DND-41 (cell line): ENCODE results near the gene PCNT.

ENCODE experiments used
- ATAC-seq: fragments of 200-7000 bp; cut with Tn5 transposase; 3 replicates; pipeline ENCODE4 v1.9.1; 2021; ENCODE audit warnings: low read depth; ENCODE audit not compliant: insufficient read depth
- DNase-seq: peaks from one replicate; pipeline ENCODE4 v3.0.0-alpha.2; 2020
- H2AFZ ChIP-seq: 2 replicates; pipeline ENCODE4 v1.6.0; 2012; ENCODE audit warnings: low read depth, low read length
- H3K27ac ChIP-seq: 2 replicates; pipeline ENCODE4 v1.5.1; 2012; ENCODE audit warnings: low read length, inconsistent platforms
- H3K27me3 ChIP-seq: fragments of 200-600 bp; sonication (generic); 2 replicates; pipeline ENCODE4 v1.6.0; 2012; ENCODE audit warnings: low read length, mild to moderate bottlenecking, inconsistent platforms; ENCODE audit not compliant: insufficient read depth, poor library complexity
- H3K36me3 ChIP-seq: 2 replicates; pipeline ENCODE4 v1.5.1; 2012; ENCODE audit warnings: low read length, inconsistent platforms; ENCODE audit not compliant: insufficient read depth
- H3K4me1 ChIP-seq: 2 replicates; pipeline ENCODE4 v1.5.1; 2012; ENCODE audit warnings: mild to moderate bottlenecking, low read length; ENCODE audit not compliant: insufficient read depth
- H3K4me2 ChIP-seq: 2 replicates; pipeline ENCODE4 v1.6.0; 2012; ENCODE audit warnings: mild to moderate bottlenecking, moderate library complexity, low read length, inconsistent platforms; ENCODE audit not compliant: insufficient read depth
- H3K4me3 ChIP-seq, 2 experiments: fragments of 200-600 bp in 1 of 2; shearing (Covaris generic) in 1 of 2; 2 replicates each; pipeline ENCODE4 v1.5.1; 2012 to 2016; ENCODE audit warnings: inconsistent platforms in 2 of 2, low read length in 2 of 2, mild to moderate bottlenecking in 2 of 2, low read depth in 1 of 2, moderate library complexity in 1 of 2
- H3K79me2 ChIP-seq: 2 replicates; pipeline ENCODE4 v1.6.0; 2012; ENCODE audit warnings: low read length, inconsistent platforms; ENCODE audit not compliant: insufficient read depth
- H3K9ac ChIP-seq: 2 replicates; pipeline ENCODE4 v1.6.0; 2012; ENCODE audit warnings: low read depth, mild to moderate bottlenecking, inconsistent platforms, low read length, moderate library complexity
- H3K9me3 ChIP-seq: 2 replicates; pipeline ENCODE4 v1.5.1; 2012; ENCODE audit warnings: low read length, moderate library complexity, mild to moderate bottlenecking, inconsistent platforms; ENCODE audit not compliant: insufficient read depth, severe bottlenecking
- H4K20me1 ChIP-seq: 2 replicates; pipeline ENCODE4 v1.6.0; 2012; ENCODE audit warnings: low read length; ENCODE audit not compliant: insufficient read depth
- EZH2 ChIP-seq: IDR thresholded peaks from 3 replicates; pipeline ENCODE4 v1.6.1; 2012; ENCODE audit warnings: borderline replicate concordance, low read depth, mild to moderate bottlenecking, moderate library complexity, low read length, inconsistent platforms; ENCODE audit not compliant: severe bottlenecking
- TF ChIP-seq, protein P1 (sequence below): IDR thresholded peaks from 2 replicates; pipeline ENCODE4 v1.5.1; 2012; ENCODE audit warnings: borderline replicate concordance, low read length, moderate library complexity, mild to moderate bottlenecking; ENCODE audit not compliant: poor library complexity, severe bottlenecking; ENCODE audit errors: extremely low read depth

Gene PCNT

DNA sequence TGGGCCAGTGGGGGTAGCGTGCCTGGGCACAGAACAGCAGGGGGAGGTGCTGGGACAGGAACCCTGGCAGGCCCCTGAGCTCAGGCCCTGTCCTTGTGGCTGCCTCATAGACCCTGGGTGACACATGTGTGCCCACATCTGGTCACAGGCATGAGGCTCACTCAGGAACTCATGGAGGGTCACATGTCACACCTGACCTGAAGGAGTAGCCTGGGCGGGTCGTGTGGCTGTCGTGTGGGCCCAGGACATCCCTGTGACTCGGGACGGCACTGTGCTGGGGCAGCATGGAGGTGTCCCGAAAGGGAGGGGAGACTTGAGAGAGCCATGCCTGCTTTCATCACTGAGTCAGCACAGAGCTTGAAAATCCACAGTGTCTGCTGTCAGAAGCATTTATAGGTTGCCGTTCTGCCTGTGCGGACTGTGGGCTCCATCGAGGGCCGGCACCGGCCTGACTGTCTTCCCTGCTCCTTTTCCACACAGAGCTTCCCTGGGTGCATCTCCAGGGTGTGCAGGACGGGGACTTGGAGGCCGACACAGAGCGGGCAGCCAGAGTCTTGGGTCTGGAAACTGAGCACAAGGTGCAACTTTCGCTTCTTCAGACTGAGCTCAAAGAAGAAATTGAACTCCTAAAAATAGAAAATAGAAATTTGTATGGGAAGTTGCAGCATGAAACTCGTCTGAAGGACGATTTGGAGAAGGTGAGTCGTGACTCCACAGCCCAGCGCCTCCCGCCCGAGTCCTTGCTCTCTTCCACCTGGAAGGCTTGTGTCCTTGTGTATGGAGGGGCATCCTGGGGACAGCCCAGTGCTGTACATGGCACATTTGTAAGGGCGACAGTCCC is 32.8 kb downstream of the PCNT start:
- H3K27me3 ChIP-seq = no peaks in the 10 kb centered on the region
- no peak overlapping the region for H3K9ac ChIP-seq
- H3K36me3 ChIP-seq = peaks cover 85% of the 10 kb centered on the region
- TF ChIP-seq EZH2 = no peak
- TF ChIP-seq, protein P1, sequence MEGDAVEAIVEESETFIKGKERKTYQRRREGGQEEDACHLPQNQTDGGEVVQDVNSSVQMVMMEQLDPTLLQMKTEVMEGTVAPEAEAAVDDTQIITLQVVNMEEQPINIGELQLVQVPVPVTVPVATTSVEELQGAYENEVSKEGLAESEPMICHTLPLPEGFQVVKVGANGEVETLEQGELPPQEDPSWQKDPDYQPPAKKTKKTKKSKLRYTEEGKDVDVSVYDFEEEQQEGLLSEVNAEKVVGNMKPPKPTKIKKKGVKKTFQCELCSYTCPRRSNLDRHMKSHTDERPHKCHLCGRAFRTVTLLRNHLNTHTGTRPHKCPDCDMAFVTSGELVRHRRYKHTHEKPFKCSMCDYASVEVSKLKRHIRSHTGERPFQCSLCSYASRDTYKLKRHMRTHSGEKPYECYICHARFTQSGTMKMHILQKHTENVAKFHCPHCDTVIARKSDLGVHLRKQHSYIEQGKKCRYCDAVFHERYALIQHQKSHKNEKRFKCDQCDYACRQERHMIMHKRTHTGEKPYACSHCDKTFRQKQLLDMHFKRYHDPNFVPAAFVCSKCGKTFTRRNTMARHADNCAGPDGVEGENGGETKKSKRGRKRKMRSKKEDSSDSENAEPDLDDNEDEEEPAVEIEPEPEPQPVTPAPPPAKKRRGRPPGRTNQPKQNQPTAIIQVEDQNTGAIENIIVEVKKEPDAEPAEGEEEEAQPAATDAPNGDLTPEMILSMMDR = no peak
- DNase-seq (no peak), ATAC-seq (no peak)
- H3K4me2 ChIP-seq = no peak overlapping the region
- H3K79me2 ChIP-seq = no peaks in the 10 kb centered on the region
- no peak overlapping the region for H2AFZ ChIP-seq
- no peaks in the 10 kb centered on the region for H3K9me3 ChIP-seq
- peaks cover 22% of the 10 kb centered on the region for H4K20me1 ChIP-seq
- H3K4me1 ChIP-seq = no peaks in the 10 kb centered on the region
- no peak overlapping the region for H3K27ac ChIP-seq
- H3K4me3 ChIP-seq = no peak overlapping the region

DNA sequence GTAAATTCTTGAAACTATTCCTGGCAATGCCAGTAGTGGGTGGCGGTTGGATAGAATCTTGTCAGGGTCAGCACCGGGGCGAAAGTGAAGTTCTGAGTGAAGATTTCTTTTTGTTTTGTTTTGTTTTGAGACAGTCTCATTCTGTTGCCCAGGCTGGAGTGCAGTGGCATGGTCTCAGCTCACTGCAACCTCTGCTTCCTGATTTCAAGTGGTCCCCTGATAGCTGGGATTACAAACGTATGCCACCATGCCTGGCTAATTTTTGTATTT is 33.3 kb downstream of the PCNT start:
- TF ChIP-seq, protein P1 = no peak
- TF ChIP-seq EZH2 = no peak
- no peaks in the 10 kb centered on the region for H3K9me3 ChIP-seq
- no peak overlapping the region for H3K27ac ChIP-seq
- H4K20me1 ChIP-seq = peaks cover 17% of the 10 kb centered on the region
- DNase-seq (no peak), ATAC-seq (no peak)
- peaks cover 85% of the 10 kb centered on the region for H3K36me3 ChIP-seq
- H3K4me3 ChIP-seq = no peak overlapping the region
- H3K4me1 ChIP-seq = no peaks in the 10 kb centered on the region
- no peaks in the 10 kb centered on the region for H3K79me2 ChIP-seq
- no peak overlapping the region for H2AFZ ChIP-seq
- H3K9ac ChIP-seq = no peak overlapping the region
- no peaks in the 10 kb centered on the region for H3K27me3 ChIP-seq
- no peak overlapping the region for H3K4me2 ChIP-seq

DNA sequence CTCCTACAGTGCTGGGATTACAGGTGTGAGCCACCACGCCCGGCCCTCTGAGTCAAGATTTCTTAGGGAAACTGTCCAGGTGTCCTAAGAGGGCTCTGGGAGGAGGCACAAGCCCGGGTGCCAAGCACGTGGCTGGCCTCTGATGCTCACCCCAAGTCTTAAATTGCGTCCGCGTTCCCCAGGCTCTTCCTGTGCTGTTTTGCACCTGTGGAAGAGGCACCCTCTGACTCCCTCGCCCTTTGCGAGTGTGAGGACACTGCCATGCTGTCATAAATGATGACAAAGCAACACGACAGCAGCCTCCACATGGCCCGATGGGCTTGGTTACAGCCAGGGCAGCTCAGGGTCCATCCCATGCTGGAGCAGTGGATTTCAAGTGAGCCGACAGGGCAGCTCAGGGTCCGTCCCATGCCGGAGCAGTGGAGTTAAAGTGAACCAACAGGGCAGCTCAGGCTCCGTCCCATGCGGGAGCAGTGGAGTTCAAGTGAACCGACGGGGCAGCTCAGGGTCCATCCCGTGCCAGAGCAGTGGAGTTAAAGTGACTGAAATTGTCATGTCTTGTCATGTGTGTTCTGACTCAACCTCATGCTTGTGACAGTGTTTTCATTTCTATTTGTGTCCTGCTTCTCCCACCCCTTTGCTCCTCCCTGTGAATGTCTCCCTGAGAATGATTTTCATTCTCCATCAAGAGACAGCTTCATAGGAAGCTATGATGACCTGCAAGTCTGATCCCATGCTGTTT is 33.9 kb downstream of the PCNT start:
- H3K4me2 ChIP-seq = no peak overlapping the region

More for the DNA sequence above, 33.9 kb downstream of the PCNT start:
- H3K4me1 ChIP-seq = no peaks in the 10 kb centered on the region
- no peak for DNase-seq
- no peak overlapping the region for H3K27ac ChIP-seq
- no peak overlapping the region for H2AFZ ChIP-seq
- ATAC-seq = no peak
- H3K79me2 ChIP-seq = no peaks in the 10 kb centered on the region
- no peak for TF ChIP-seq EZH2
- TF ChIP-seq, protein P1 = no peak
- H3K9ac ChIP-seq = no peak overlapping the region
- no peaks in the 10 kb centered on the region for H3K27me3 ChIP-seq
- H3K4me3 ChIP-seq = no peak overlapping the region
- no peaks in the 10 kb centered on the region for H3K9me3 ChIP-seq
- peaks cover 85% of the 10 kb centered on the region for H3K36me3 ChIP-seq
- peaks cover 16% of the 10 kb centered on the region for H4K20me1 ChIP-seq
